SK-N-SH (cell line): Measurements from ENCODE around the gene PDE4B. TPM values are rescaled to one million over a fixed set of nuclear protein-coding genes. Genes with fewer than 3 reads are reported as not detected.

Source experiments
- CTCF ChIA-PET: fragments of 300-600, 350-600 bp; formaldehyde crosslinking; extraction: SDS; loops from one replicate; lab custom pipeline; 2021; lab: Yijun Ruan, JAX
- POLR2A ChIA-PET: fragments of 350-600 bp; sonication (Branson Sonifier 250); formaldehyde crosslinking; extraction: SDS; loops from one replicate; lab custom pipeline; 2020; ENCODE audit warnings: antibody characterized with exemption, inconsistent platforms; lab: Yijun Ruan, JAX
- DNase-seq: peaks from one replicate; pipeline ENCODE4 v3.0.0; 2012
- H2AFZ ChIP-seq: fragments of 200-600 bp; sonication (generic); 2 replicates; pipeline ENCODE4 v1.8.1; 2016; ENCODE audit warnings: antibody characterized with exemption, mild to moderate bottlenecking, low read depth
- H3F3A ChIP-seq: fragments of 200-600 bp; sonication (generic); replicated peaks from 2 replicates; pipeline ENCODE3; 2016; ENCODE audit warnings: antibody characterized with exemption, mild to moderate bottlenecking; ENCODE audit not compliant: insufficient read depth
- H3K27ac ChIP-seq, 2 experiments: fragments of 200-500 bp in 1 of 2; fragments of 200-600 bp in 1 of 2; sonication (Bioruptor generic) in 1 of 2; sonication (generic), shearing (Covaris generic) in 1 of 2; 2 replicates each; pipeline versions ENCODE4 v1.5.1 to v1.6.1; 2014 to 2016; ENCODE audit warnings: low read depth in 2 of 2, inconsistent platforms in 1 of 2, low read length in 1 of 2, mild to moderate bottlenecking in 1 of 2, mixed read lengths in 1 of 2
- H3K27me3 ChIP-seq: fragments of 200-600 bp; sonication (generic), shearing (Covaris generic); 2 replicates; pipeline ENCODE4 v1.6.1; 2016; ENCODE audit warnings: mixed run types; ENCODE audit not compliant: insufficient read depth
- H3K36me3 ChIP-seq, 2 experiments: fragments of 200-500 bp in 1 of 2; fragments of 200-600 bp in 1 of 2; sonication (Bioruptor generic) in 1 of 2; sonication (generic) in 1 of 2; replicated peaks in 1 of 2; 2 replicates each; pipeline versions ENCODE3 to v1.5.1; 2014 to 2016; ENCODE audit warnings: low read length in 1 of 2, mild to moderate bottlenecking in 1 of 2; ENCODE audit not compliant: insufficient read depth in 2 of 2, control insufficient read depth in 1 of 2
- H3K4me1 ChIP-seq, 2 experiments: fragments of 200-500 bp in 1 of 2; fragments of 200-600 bp in 1 of 2; sonication (Bioruptor generic) in 1 of 2; sonication (generic), shearing (Covaris generic) in 1 of 2; 2 replicates each; pipeline versions ENCODE4 v1.5.1 to v1.6.1; 2014 to 2016; ENCODE audit warnings: low read depth in 1 of 2, low read length in 1 of 2, mixed run types in 1 of 2; ENCODE audit not compliant: insufficient read depth in 2 of 2, control insufficient read depth in 1 of 2
- H3K4me2 ChIP-seq: fragments of 200-600 bp; sonication (generic), shearing (Covaris generic); 2 replicates; pipeline ENCODE4 v1.6.1; 2017; ENCODE audit warnings: mixed run types
- H3K4me3 ChIP-seq, 2 experiments: fragments of 200-500 bp in 1 of 2; fragments of 200-600 bp in 1 of 2; sonication (Bioruptor generic) in 1 of 2; sonication (generic), shearing (Covaris generic) in 1 of 2; 2 replicates each; pipeline versions ENCODE4 v1.5.1 to v1.8.1; 2014 to 2016; ENCODE audit warnings: low read depth in 2 of 2, inconsistent platforms in 1 of 2, low read length in 1 of 2, mild to moderate bottlenecking in 1 of 2, mixed read lengths in 1 of 2, moderate library complexity in 1 of 2
- H3K79me2 ChIP-seq: fragments of 200-600 bp; sonication (generic); 2 replicates; pipeline ENCODE4 v1.8.1; 2017; ENCODE audit warnings: mild to moderate bottlenecking; ENCODE audit not compliant: insufficient read depth
- H3K9ac ChIP-seq: fragments of 200-600 bp; sonication (generic); 2 replicates; pipeline ENCODE4 v1.6.1; 2017; ENCODE audit warnings: mixed run types
- H3K9me2 ChIP-seq: fragments of 200-600 bp; sonication (generic); 2 replicates; pipeline ENCODE4 v1.6.1; 2017; ENCODE audit warnings: mixed run types
- H3K9me3 ChIP-seq: fragments of 200-600 bp; sonication (generic); 2 replicates; pipeline ENCODE4 v1.6.1; 2017; ENCODE audit warnings: mixed run types, mild to moderate bottlenecking, moderate library complexity
- H4K20me1 ChIP-seq: fragments of 200-600 bp; sonication (generic); 2 replicates; pipeline ENCODE4 v1.6.1; 2017; ENCODE audit warnings: mild to moderate bottlenecking, mixed run types; ENCODE audit not compliant: insufficient read depth
- CHD2 ChIP-seq: fragments of 150-350 bp; IDR thresholded peaks from 2 replicates; pipeline ENCODE4 v1.6.1; 2018; ENCODE audit warnings: low read length; ENCODE audit not compliant: partially characterized antibody
- ELF1 ChIP-seq: IDR thresholded peaks from 2 replicates; pipeline ENCODE4 v1.4.0; 2012
- EP300 ChIP-seq, 2 experiments: IDR thresholded peaks; 2 replicates each; pipeline versions ENCODE4 v1.4.0 to v1.6.1; 2012; ENCODE audit warnings: borderline replicate concordance in 1 of 2, low read depth in 1 of 2, low read length in 1 of 2
- EZH2phosphoT487 ChIP-seq: fragments of 200-600 bp; sonication (generic); IDR thresholded peaks from 2 replicates; pipeline ENCODE4 v1.6.1; 2017; ENCODE audit warnings: low read depth, mixed run types, mild to moderate bottlenecking, antibody characterized with exemption, moderate library complexity, borderline replicate concordance
- FOXM1 ChIP-seq: IDR thresholded peaks from 2 replicates; pipeline ENCODE4 v1.4.0; 2012; ENCODE audit warnings: low read depth, mild to moderate bottlenecking
- JUND ChIP-seq: IDR thresholded peaks from 2 replicates; pipeline ENCODE4 v1.4.0; 2012
- MEF2A ChIP-seq: IDR thresholded peaks from 2 replicates; pipeline ENCODE4 v1.4.0; 2012; ENCODE audit warnings: low read depth, borderline replicate concordance
- NFIC ChIP-seq: IDR thresholded peaks from 2 replicates; pipeline ENCODE4 v1.4.0; 2012; ENCODE audit warnings: borderline replicate concordance
- RAD21 ChIP-seq: IDR thresholded peaks from 2 replicates; pipeline ENCODE4 v1.6.1; 2012; ENCODE audit warnings: mild to moderate bottlenecking, low read length
- RFX5 ChIP-seq: IDR thresholded peaks from 2 replicates; pipeline ENCODE4 v1.6.1; 2012; ENCODE audit warnings: mild to moderate bottlenecking, improper control_type of control experiment, low read length
- RXRA ChIP-seq: IDR thresholded peaks from 2 replicates; pipeline ENCODE4 v1.4.0; 2012; ENCODE audit warnings: low read depth, mild to moderate bottlenecking, borderline replicate concordance
- TAF1 ChIP-seq: IDR thresholded peaks from 2 replicates; pipeline ENCODE4 v1.6.1; 2012; ENCODE audit warnings: low read depth, mild to moderate bottlenecking, low read length, moderate library complexity, borderline replicate concordance
- TEAD4 ChIP-seq: IDR thresholded peaks from 2 replicates; pipeline ENCODE4 v1.4.0; 2012; ENCODE audit warnings: mild to moderate bottlenecking, borderline replicate concordance; ENCODE audit not compliant: insufficient read depth
- YY1 ChIP-seq: IDR thresholded peaks from 2 replicates; pipeline ENCODE4 v1.4.0; 2012; ENCODE audit warnings: low read depth, mild to moderate bottlenecking
- WGBS: methylation state at CpG from one replicate; pipeline ENCODE4 v1.1.6; 2017; ENCODE audit warnings: low lambda C conversion rate; 5-methylcytosine and 5-hydroxymethylcytosine counted together
- polyA plus RNA-seq, 3 experiments: library from polyadenylated mRNA; depleted of rRNA; stranded (reverse); fragments of >200 nt; gene quantifications; 2 replicates each; pipeline ENCODE4 v1.2.3, GENCODE V29; 2012
- TF ChIP-seq, protein P1 (sequence below): fragments of 150-350 bp; IDR thresholded peaks from 2 replicates; pipeline ENCODE4 v1.6.1; 2017; ENCODE audit warnings: antibody characterized with exemption, low read length, low read depth, borderline replicate concordance
- TF ChIP-seq, protein P2 (sequence below): IDR thresholded peaks from 2 replicates; pipeline ENCODE4 v1.4.0; 2012; ENCODE audit warnings: low read depth, borderline replicate concordance
- TF ChIP-seq, protein P3 (sequence below): IDR thresholded peaks from 2 replicates; pipeline ENCODE4 v1.4.0; 2012; ENCODE audit warnings: low read depth
- TF ChIP-seq, protein P4 (sequence below): fragments of 200-600 bp; sonication (generic); IDR thresholded peaks from 2 replicates; pipeline ENCODE4 v1.6.1; 2017; ENCODE audit warnings: antibody characterized with exemption, mild to moderate bottlenecking, moderate library complexity
- TF ChIP-seq, protein P5 (sequence below): IDR thresholded peaks from 2 replicates; pipeline ENCODE4 v1.6.1; 2012; ENCODE audit warnings: mild to moderate bottlenecking, low read depth, low read length, moderate library complexity

Gene PDE4B
- polyA plus RNA-seq, 1 of the 3 experiments (the other 2 are of a cell fraction) = 1.9 TPM

DNA sequence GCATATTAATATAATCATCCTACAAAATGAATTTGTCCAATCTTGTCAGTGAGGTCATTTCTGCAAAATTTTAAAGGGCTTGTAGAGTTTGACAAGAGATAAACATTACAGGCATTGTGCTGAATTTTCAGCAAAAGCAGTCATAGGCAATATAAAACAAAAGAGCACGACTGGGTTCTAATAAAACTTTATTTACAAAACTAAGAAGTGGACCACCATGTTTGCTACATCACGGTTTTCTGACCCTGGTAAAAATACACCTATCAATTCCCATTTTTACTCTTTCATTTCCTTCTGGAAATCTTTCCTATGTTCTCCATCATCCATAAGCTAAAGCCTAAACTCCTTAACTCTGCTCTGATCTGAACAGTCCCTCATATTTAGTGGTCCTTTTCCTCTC is 511.4 kb downstream of the PDE4B start:
- H2AFZ ChIP-seq = no peak overlapping the region
- no peaks in the 10 kb centered on the region for H4K20me1 ChIP-seq
- peaks cover 0 to 3% of the 10 kb centered on the region in 2 experiments; a peak in 2 of 4 replicates for H3K4me1 ChIP-seq
- no peak for DNase-seq
- H3F3A ChIP-seq = no peaks in the 10 kb centered on the region
- no peak for TF ChIP-seq JUND
- TF ChIP-seq FOXM1 = no peak
- TF ChIP-seq TEAD4 = no peak
- TF ChIP-seq NFIC = no peak
- no peak for TF ChIP-seq RXRA
- no peak for TF ChIP-seq MEF2A
- TF ChIP-seq, protein P1, sequence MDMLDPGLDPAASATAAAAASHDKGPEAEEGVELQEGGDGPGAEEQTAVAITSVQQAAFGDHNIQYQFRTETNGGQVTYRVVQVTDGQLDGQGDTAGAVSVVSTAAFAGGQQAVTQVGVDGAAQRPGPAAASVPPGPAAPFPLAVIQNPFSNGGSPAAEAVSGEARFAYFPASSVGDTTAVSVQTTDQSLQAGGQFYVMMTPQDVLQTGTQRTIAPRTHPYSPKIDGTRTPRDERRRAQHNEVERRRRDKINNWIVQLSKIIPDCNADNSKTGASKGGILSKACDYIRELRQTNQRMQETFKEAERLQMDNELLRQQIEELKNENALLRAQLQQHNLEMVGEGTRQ = no peak
- TF ChIP-seq CHD2 = no peak
- no peak for TF ChIP-seq ELF1
- TF ChIP-seq, all 33 proteins: peak for 0
- Histone ChIP-seq H3K27me3 (no peaks in the 10 kb centered on the region), H3K4me2 (no peak overlapping the region), H3K79me2 (no peaks in the 10 kb centered on the region), H3K36me3 (peaks cover 0 to 4% of the 10 kb centered on the region in 2 experiments), H3K9me2 (no peaks in the 10 kb centered on the region), H3K9me3 (no peaks in the 10 kb centered on the region), H3K4me3 (no peak overlapping the region), H3K27ac (no peak overlapping the region), H3K9ac (no peak overlapping the region)
- CTCF ChIA-PET = no interaction called here
- WGBS = 72% methylated on average over 2 of the region's 2 CpGs
- POLR2A ChIA-PET = no interaction called here

DNA sequence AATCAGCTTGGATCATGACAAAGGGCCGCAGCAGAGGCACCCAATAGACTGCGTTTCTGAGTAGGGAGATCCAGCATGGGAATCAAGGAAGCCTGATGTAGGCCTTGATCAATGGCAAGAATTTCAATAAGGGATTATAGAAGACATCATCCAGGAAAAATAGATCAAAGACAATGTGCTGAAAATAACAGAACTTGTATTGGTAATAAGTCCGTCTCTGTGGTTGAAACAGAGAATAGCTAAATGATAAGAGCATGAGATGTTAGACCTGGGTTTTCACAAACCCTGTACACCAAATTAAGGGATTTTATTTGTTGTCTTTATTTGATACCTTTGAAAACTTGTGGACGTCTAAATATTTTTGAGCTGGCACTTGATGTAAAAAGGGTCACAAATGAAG is 513.2 kb downstream of the PDE4B start:
- CTCF ChIA-PET = interaction anchor here (0.7 kb wide), 1 partner anchor 13 kb away, joined by 3 read pairs; no protein-coding TSS in a partner anchor
- no peak for DNase-seq
- WGBS = 92% methylated on average over 4 of the region's 4 CpGs

More for the DNA sequence above, 513.2 kb downstream of the PDE4B start:
- Histone ChIP-seq H3K4me3 (no peak overlapping the region), H3K4me2 (no peak overlapping the region), H4K20me1 (no peaks in the 10 kb centered on the region), H3K36me3 (no peaks in the 10 kb centered on the region), H3K27me3 (no peaks in the 10 kb centered on the region), H3K9ac (no peak overlapping the region), H2AFZ (no peak overlapping the region), H3K27ac (no peak overlapping the region), H3K9me3 (no peaks in the 10 kb centered on the region), H3K9me2 (no peaks in the 10 kb centered on the region), H3K4me1 (no peaks in the 10 kb centered on the region; a peak in 2 of 4 replicates), H3F3A (no peaks in the 10 kb centered on the region), H3K79me2 (no peaks in the 10 kb centered on the region)
- POLR2A ChIA-PET = no interaction called here
- TF ChIP-seq, protein P2, sequence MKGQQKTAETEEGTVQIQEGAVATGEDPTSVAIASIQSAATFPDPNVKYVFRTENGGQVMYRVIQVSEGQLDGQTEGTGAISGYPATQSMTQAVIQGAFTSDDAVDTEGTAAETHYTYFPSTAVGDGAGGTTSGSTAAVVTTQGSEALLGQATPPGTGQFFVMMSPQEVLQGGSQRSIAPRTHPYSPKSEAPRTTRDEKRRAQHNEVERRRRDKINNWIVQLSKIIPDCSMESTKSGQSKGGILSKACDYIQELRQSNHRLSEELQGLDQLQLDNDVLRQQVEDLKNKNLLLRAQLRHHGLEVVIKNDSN = no peak
- TF ChIP-seq YY1 = no peak
- TF ChIP-seq, protein P3, sequence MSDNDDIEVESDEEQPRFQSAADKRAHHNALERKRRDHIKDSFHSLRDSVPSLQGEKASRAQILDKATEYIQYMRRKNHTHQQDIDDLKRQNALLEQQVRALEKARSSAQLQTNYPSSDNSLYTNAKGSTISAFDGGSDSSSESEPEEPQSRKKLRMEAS = no peak
- no peak for TF ChIP-seq TAF1
- no peak for TF ChIP-seq TEAD4
- no peak for TF ChIP-seq CHD2
- TF ChIP-seq, protein P4, sequence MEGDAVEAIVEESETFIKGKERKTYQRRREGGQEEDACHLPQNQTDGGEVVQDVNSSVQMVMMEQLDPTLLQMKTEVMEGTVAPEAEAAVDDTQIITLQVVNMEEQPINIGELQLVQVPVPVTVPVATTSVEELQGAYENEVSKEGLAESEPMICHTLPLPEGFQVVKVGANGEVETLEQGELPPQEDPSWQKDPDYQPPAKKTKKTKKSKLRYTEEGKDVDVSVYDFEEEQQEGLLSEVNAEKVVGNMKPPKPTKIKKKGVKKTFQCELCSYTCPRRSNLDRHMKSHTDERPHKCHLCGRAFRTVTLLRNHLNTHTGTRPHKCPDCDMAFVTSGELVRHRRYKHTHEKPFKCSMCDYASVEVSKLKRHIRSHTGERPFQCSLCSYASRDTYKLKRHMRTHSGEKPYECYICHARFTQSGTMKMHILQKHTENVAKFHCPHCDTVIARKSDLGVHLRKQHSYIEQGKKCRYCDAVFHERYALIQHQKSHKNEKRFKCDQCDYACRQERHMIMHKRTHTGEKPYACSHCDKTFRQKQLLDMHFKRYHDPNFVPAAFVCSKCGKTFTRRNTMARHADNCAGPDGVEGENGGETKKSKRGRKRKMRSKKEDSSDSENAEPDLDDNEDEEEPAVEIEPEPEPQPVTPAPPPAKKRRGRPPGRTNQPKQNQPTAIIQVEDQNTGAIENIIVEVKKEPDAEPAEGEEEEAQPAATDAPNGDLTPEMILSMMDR = no peak
- no peak for TF ChIP-seq RAD21
- no peak for TF ChIP-seq ELF1
- no peak for TF ChIP-seq RFX5
- no peak for TF ChIP-seq EZH2phosphoT487
- no peak for TF ChIP-seq EP300 (IDR thresholded peaks at IDR 0.05; ENCODE audit: borderline replicate concordance in 1 of 2, low read depth in 1 of 2, low read length in 1 of 2)
- TF ChIP-seq, protein P5, sequence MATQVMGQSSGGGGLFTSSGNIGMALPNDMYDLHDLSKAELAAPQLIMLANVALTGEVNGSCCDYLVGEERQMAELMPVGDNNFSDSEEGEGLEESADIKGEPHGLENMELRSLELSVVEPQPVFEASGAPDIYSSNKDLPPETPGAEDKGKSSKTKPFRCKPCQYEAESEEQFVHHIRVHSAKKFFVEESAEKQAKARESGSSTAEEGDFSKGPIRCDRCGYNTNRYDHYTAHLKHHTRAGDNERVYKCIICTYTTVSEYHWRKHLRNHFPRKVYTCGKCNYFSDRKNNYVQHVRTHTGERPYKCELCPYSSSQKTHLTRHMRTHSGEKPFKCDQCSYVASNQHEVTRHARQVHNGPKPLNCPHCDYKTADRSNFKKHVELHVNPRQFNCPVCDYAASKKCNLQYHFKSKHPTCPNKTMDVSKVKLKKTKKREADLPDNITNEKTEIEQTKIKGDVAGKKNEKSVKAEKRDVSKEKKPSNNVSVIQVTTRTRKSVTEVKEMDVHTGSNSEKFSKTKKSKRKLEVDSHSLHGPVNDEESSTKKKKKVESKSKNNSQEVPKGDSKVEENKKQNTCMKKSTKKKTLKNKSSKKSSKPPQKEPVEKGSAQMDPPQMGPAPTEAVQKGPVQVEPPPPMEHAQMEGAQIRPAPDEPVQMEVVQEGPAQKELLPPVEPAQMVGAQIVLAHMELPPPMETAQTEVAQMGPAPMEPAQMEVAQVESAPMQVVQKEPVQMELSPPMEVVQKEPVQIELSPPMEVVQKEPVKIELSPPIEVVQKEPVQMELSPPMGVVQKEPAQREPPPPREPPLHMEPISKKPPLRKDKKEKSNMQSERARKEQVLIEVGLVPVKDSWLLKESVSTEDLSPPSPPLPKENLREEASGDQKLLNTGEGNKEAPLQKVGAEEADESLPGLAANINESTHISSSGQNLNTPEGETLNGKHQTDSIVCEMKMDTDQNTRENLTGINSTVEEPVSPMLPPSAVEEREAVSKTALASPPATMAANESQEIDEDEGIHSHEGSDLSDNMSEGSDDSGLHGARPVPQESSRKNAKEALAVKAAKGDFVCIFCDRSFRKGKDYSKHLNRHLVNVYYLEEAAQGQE = no peak
